GM19395 (cell line): ENCODE data around the gene CAPRIN2.

Experiments used
- ATAC-seq: cut with Tn5 transposase; IDR thresholded peaks from one replicate; pipeline ENCODE4 v1.9.1; 2021; ENCODE audit warnings: mild to moderate bottlenecking, moderate library complexity; ENCODE audit not compliant: unreplicated experiment

CAPRIN2 gene

GRCh38 chr12:30754750-30755394 lies at the start of gene CAPRIN2:
Gene CAPRIN2 (minus strand): TSS chr12:30754951. CDS start chr12:30753520, 1,431 bp downstream.
- peak; percentile 94 for ATAC-seq

GRCh38 chr12:30797689-30798088 lies 42.9 kb upstream of the CAPRIN2 start:
- no peak for ATAC-seq

- ATAC-seq = no peak
These were observed 42.2 kb upstream of the CAPRIN2 start for GRCh38 chr12:30796891-30797371.

GRCh38 chr12:30796313-30796780 lies 41.6 kb upstream of the CAPRIN2 start:
- peak; percentile 16 for ATAC-seq

- peak; percentile 89 for ATAC-seq
These were observed 40.9 kb upstream of the CAPRIN2 start for GRCh38 chr12:30795410-30796312.

GRCh38 chr12:30794591-30795409 lies 40.0 kb upstream of the CAPRIN2 start:
- ATAC-seq = no peak

- no peak for ATAC-seq
These were observed 39.3 kb upstream of the CAPRIN2 start for GRCh38 chr12:30794020-30794419.

GRCh38 chr12:30792648-30793499 lies 38.1 kb upstream of the CAPRIN2 start:
- no peak for ATAC-seq

GRCh38 chr12:30792085-30792484 lies 37.3 kb upstream of the CAPRIN2 start:
- ATAC-seq = no peak

- ATAC-seq = no peak
These were observed 34.0 kb upstream of the CAPRIN2 start for GRCh38 chr12:30788754-30789153.

GRCh38 chr12:30785630-30786029 lies 30.9 kb upstream of the CAPRIN2 start:
- ATAC-seq = no peak

GRCh38 chr12:30784508-30784907 lies 29.8 kb upstream of the CAPRIN2 start:
- no peak for ATAC-seq

GRCh38 chr12:30783946-30784345 lies 29.2 kb upstream of the CAPRIN2 start:
- no peak for ATAC-seq

GRCh38 chr12:30782316-30783173 lies 27.8 kb upstream of the CAPRIN2 start:
- no peak for ATAC-seq

- ATAC-seq = no peak
These were observed 24.8 kb upstream of the CAPRIN2 start for GRCh38 chr12:30779578-30779977.

GRCh38 chr12:30779178-30779577 lies 24.4 kb upstream of the CAPRIN2 start:
- ATAC-seq = no peak

GRCh38 chr12:30774599-30774998 lies 19.8 kb upstream of the CAPRIN2 start:
- no peak for ATAC-seq

GRCh38 chr12:30769802-30770201 lies 15.1 kb upstream of the CAPRIN2 start:
- ATAC-seq = no peak

- no peak for ATAC-seq
These were observed 9.5 kb upstream of the CAPRIN2 start for GRCh38 chr12:30764251-30764650.
